Endodermal cell (in vitro differentiated cells): ENCODE data around the gene BIRC6. TPM values are rescaled to one million over a fixed set of nuclear protein-coding genes. Genes with fewer than 3 reads are reported as not detected.

ENCODE experiments used
- DNase-seq: peaks from one replicate; pipeline ENCODE4 v3.0.0-alpha.2; 2017
- H3K27ac ChIP-seq: 2 replicates; pipeline ENCODE4 v1.5.1; 2013; ENCODE audit warnings: mild to moderate bottlenecking, low read depth, low read length, moderate library complexity
- H3K27me3 ChIP-seq: 2 replicates; pipeline ENCODE4 v1.6.1; 2013; ENCODE audit warnings: mild to moderate bottlenecking, low read length, moderate library complexity; ENCODE audit not compliant: insufficient read depth, control insufficient read depth, poor library complexity, severe bottlenecking
- H3K36me3 ChIP-seq: 2 replicates; pipeline ENCODE4 v1.7.0; 2013; ENCODE audit warnings: mild to moderate bottlenecking, low read length, moderate library complexity; ENCODE audit not compliant: control insufficient read depth, insufficient read depth
- H3K4me1 ChIP-seq: one replicate; pipeline ENCODE4 v1.7.0; 2013; ENCODE audit warnings: low read length; ENCODE audit not compliant: control insufficient read depth, insufficient read depth
- H3K4me3 ChIP-seq: 2 replicates; pipeline ENCODE4 v1.5.1; 2013; ENCODE audit warnings: mild to moderate bottlenecking, low read length, moderate library complexity
- H3K9ac ChIP-seq: 2 replicates; pipeline ENCODE4 v1.6.1; 2013; ENCODE audit warnings: mild to moderate bottlenecking, low read length, moderate library complexity; ENCODE audit not compliant: poor library complexity, severe bottlenecking; ENCODE audit errors: extremely low read depth
- H3K9me3 ChIP-seq: 2 replicates; pipeline ENCODE4 v1.6.1; 2013; ENCODE audit warnings: mild to moderate bottlenecking, low read length, moderate library complexity; ENCODE audit not compliant: control insufficient read depth
- H3K27ac Mint-ChIP-seq: 2 replicates; pipeline ENCODE4 v1.8.0; 2020; ENCODE audit warnings: mixed read lengths
- H3K27me3 Mint-ChIP-seq: 2 replicates; pipeline ENCODE4 v1.8.0; 2021; ENCODE audit warnings: mild to moderate bottlenecking, mixed read lengths; ENCODE audit not compliant: insufficient read depth
- H3K36me3 Mint-ChIP-seq: 2 replicates; pipeline ENCODE4 v1.8.0; 2020; ENCODE audit warnings: low read depth, mixed read lengths
- H3K4me1 Mint-ChIP-seq: 2 replicates; pipeline ENCODE4 v1.8.0; 2020; ENCODE audit warnings: mixed read lengths
- H3K4me3 Mint-ChIP-seq: 2 replicates; pipeline ENCODE4 v1.8.0; 2020; ENCODE audit warnings: mild to moderate bottlenecking, moderate library complexity, mixed read lengths
- H3K9me3 Mint-ChIP-seq: 2 replicates; pipeline ENCODE4 v1.8.0; 2020; ENCODE audit warnings: mild to moderate bottlenecking, mixed read lengths
- CTCF ChIP-seq: fragments of 200-600 bp; sonication (generic); conservative IDR thresholded peaks from 2 replicates; pipeline ENCODE4 v1.5.0; 2021; ENCODE audit warnings: antibody characterized with exemption, mild to moderate bottlenecking
- WGBS, 2 experiments: methylation state at CpG; one replicate each; pipeline versions ENCODE4 v1.1.5 to v1.1.7; 2013; ENCODE audit warnings: missing lambda C conversion rate in 2 of 2, mixed read lengths in 1 of 2; ENCODE audit not compliant: insufficient coverage in 1 of 2, insufficient read length in 1 of 2; 5-methylcytosine and 5-hydroxymethylcytosine counted together
- total RNA-seq, 2 donors: library from RNA; stranded (reverse); fragmentation: NEBNext Ultra II Directional in 1 of 2; extraction: Animal tissue kit (Norgen Biotek cat#: 25700) in 1 of 2; gene quantifications; 2 replicates in 1 of 2; 3 replicates in 1 of 2; pipeline ENCODE4 v1.2.1, GENCODE V29; 2021

BIRC6 gene
- total RNA-seq, 2 donors from 2014 or later, result 84.6 to 111 TPM

- H3K36me3 ChIP-seq, result peaks cover 5% of the 10 kb centered on the region
- no peak overlapping the region for H3K9ac ChIP-seq
- no peak overlapping the region for H3K4me3 ChIP-seq
- Mint-ChIP-seq H3K4me1 (peaks cover 29% of the 10 kb centered on the region), H3K27me3 (no peaks in the 10 kb centered on the region), H3K4me3 (no peak overlapping the region), H3K9me3 (peaks cover 1% of the 10 kb centered on the region), H3K27ac (peak overlapping the region; percentile 21), H3K36me3 (peaks cover 22% of the 10 kb centered on the region)
- DNase-seq, result peak; percentile 46
- no peak overlapping the region for H3K27ac ChIP-seq
- H3K9me3 ChIP-seq, result no peaks in the 10 kb centered on the region
- H3K27me3 ChIP-seq, result no peaks in the 10 kb centered on the region
- no peaks in the 10 kb centered on the region for H3K4me1 ChIP-seq
- TF ChIP-seq CTCF, result no peak
- 93 to 94% methylated on average over 8 to 12 of the region's 12 CpGs for WGBS, 2 experiments
Measured at GRCh38 chr2:32375228-32375892, 18.5 kb downstream of the BIRC6 start.

- Histone ChIP-seq H3K4me3 (no peak overlapping the region), H3K9ac (no peak overlapping the region), H3K36me3 (peaks cover 12% of the 10 kb centered on the region), H3K27me3 (no peaks in the 10 kb centered on the region), H3K4me1 (no peaks in the 10 kb centered on the region), H3K9me3 (no peaks in the 10 kb centered on the region), H3K27ac (no peak overlapping the region)
- Mint-ChIP-seq H3K27me3 (no peaks in the 10 kb centered on the region), H3K4me3 (no peak overlapping the region), H3K4me1 (peaks cover 29% of the 10 kb centered on the region), H3K9me3 (peaks cover 1% of the 10 kb centered on the region), H3K27ac (no peak overlapping the region), H3K36me3 (peaks cover 20% of the 10 kb centered on the region)
- no peak for TF ChIP-seq CTCF
- DNase-seq, result no peak
Measured at GRCh38 chr2:32376756-32377155, 19.9 kb downstream of the BIRC6 start.

- DNase-seq, result no peak
- H3K27me3 Mint-ChIP-seq, result no peaks in the 10 kb centered on the region
- Histone ChIP-seq H3K9me3 (no peaks in the 10 kb centered on the region), H3K36me3 (peaks cover 13% of the 10 kb centered on the region), H3K9ac (no peak overlapping the region), H3K4me1 (no peaks in the 10 kb centered on the region), H3K4me3 (no peak overlapping the region), H3K27me3 (no peaks in the 10 kb centered on the region), H3K27ac (no peak overlapping the region)
- H3K9me3 Mint-ChIP-seq, result peaks cover 1% of the 10 kb centered on the region
- H3K27ac Mint-ChIP-seq, result no peak overlapping the region
- WGBS, 2 experiments, result 100% methylated on average over 1 of the region's 1 CpG; no CpG with 5 or more reads in 1 of the 2 experiments
- H3K4me3 Mint-ChIP-seq, result no peak overlapping the region
- H3K36me3 Mint-ChIP-seq, result peaks cover 20% of the 10 kb centered on the region
- no peak for TF ChIP-seq CTCF
- peaks cover 33% of the 10 kb centered on the region for H3K4me1 Mint-ChIP-seq
Measured at GRCh38 chr2:32377928-32378327, 21.1 kb downstream of the BIRC6 start.
